ENCODE measurements around the gene EFCAB6. TPM values are rescaled to one million over a fixed set of nuclear protein-coding genes. Genes with fewer than 3 reads are reported as not detected.
A peak's percentile ranks its signal among the peaks of the same experiment; 100 is the strongest.

The EFCAB6 gene
- total RNA-seq, 2 donors from 2014 or later = 3.3 to 10.5 TPM

DNA sequence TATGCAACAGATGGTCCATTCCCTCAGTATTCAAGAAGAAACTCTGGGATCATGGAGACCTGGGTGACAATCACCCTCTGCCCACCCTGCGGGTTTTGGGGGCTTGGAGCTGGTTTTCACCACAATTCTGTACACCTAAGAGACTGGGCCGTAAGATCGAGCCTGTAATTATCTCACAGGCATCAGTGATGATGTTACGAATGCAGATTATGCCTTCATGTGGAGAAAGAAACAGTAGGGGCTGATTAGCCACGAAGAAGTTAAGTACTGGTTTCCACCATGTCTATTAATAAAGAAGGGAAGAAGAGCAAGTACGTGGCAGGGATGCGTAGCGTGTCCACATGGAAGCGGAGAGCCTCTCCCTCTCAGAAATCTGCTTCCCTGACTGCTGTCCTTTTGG lies 5.3 kb upstream of the EFCAB6 start:
- TF ChIP-seq POLR2AphosphoS5 (IDR thresholded peaks at IDR 0.05) (no peak), POLR2A (IDR thresholded peaks at IDR 0.05) (no peak)
- TF ChIP-seq, protein P1, sequence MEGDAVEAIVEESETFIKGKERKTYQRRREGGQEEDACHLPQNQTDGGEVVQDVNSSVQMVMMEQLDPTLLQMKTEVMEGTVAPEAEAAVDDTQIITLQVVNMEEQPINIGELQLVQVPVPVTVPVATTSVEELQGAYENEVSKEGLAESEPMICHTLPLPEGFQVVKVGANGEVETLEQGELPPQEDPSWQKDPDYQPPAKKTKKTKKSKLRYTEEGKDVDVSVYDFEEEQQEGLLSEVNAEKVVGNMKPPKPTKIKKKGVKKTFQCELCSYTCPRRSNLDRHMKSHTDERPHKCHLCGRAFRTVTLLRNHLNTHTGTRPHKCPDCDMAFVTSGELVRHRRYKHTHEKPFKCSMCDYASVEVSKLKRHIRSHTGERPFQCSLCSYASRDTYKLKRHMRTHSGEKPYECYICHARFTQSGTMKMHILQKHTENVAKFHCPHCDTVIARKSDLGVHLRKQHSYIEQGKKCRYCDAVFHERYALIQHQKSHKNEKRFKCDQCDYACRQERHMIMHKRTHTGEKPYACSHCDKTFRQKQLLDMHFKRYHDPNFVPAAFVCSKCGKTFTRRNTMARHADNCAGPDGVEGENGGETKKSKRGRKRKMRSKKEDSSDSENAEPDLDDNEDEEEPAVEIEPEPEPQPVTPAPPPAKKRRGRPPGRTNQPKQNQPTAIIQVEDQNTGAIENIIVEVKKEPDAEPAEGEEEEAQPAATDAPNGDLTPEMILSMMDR (IDR thresholded peaks at IDR 0.05) = no peak
- Histone ChIP-seq H3K27ac (no peak overlapping the region), H3K4me3 (no peak overlapping the region), H3K27me3 (replicated peaks; ENCODE audit: insufficient read depth) (no peaks in the 10 kb centered on the region), H3K36me3 (no peaks in the 10 kb centered on the region), H3K9me3 (no peaks in the 10 kb centered on the region), H3K4me1 (replicated peaks) (no peaks in the 10 kb centered on the region)
- intact Hi-C loops (cut with DNase I) = no loop called here
- 95% methylated on average over 9 of the region's 9 CpGs for WGBS
- DNase-seq (ENCODE audit: low spot score) = no peak

- intact Hi-C loops (cut with DNase I) = no loop called here
- H3K4me1 ChIP-seq (replicated peaks) = no peaks in the 10 kb centered on the region
- no peaks in the 10 kb centered on the region for H3K36me3 ChIP-seq
- TF ChIP-seq, protein P1 (IDR thresholded peaks at IDR 0.05) = no peak
- TF ChIP-seq POLR2AphosphoS5 (IDR thresholded peaks at IDR 0.05) (no peak), POLR2A (IDR thresholded peaks at IDR 0.05) (no peak)
- H3K27ac ChIP-seq = no peak overlapping the region
- no peaks in the 10 kb centered on the region for H3K27me3 ChIP-seq (replicated peaks; ENCODE audit: insufficient read depth)
- DNase-seq (ENCODE audit: low spot score) = no peak
- no peaks in the 10 kb centered on the region for H3K9me3 ChIP-seq
- H3K4me3 ChIP-seq = no peak overlapping the region
- 92% methylated on average over 5 of the region's 5 CpGs for WGBS
These were observed 2.2 kb upstream of the EFCAB6 start for GRCh38 chr22:43814264-43814663.

DNA sequence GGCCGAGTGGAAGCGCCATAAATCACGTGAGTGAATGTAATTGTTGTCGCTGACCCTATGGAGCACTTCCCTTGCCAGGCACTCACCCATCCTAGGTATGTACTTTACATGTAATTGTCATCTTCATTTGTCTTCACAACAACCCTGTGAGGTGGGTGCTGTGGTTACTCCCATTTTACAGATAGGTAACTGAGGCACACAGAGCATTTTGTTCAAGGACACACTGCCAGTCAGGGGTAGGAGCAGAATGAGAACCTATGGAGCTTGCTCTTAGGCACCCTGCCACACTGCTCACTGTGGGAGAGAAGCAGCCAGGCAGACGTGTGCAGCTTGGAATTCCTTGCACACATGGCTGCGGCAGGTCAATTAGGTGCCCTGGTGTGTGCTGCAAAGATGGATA lies 785 bp upstream of the EFCAB6 start:
- TF ChIP-seq POLR2A (IDR thresholded peaks at IDR 0.05) = no peak
- Histone ChIP-seq H3K27me3 (replicated peaks; ENCODE audit: insufficient read depth) (no peaks in the 10 kb centered on the region), H3K4me1 (replicated peaks) (no peaks in the 10 kb centered on the region), H3K9me3 (no peaks in the 10 kb centered on the region), H3K36me3 (no peaks in the 10 kb centered on the region), H3K27ac (no peak overlapping the region), H3K4me3 (peak overlapping the region; percentile 86 to 88)
- WGBS = 20% methylated on average over 6 of the region's 6 CpGs
- intact Hi-C loops (cut with DNase I) = no loop called here
- no peak for DNase-seq (ENCODE audit: low spot score)

DNA sequence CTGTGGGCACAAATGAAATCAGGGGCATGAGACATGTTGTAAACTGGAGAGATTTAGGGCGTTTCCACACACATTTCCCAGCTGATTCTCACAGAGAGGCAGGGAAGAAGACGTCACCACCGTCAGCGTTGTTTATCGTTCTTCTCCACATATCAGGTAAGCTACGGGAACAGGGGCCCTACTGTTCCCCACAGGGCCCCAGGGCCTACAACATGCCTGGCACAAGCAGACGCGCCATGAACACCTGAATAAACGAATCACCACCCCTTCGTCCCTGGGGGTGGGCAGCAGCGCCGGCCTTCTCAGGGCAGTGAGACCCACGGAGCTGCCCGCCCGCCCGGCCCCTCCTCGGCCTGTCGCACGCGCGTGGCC lies 342 bp downstream of the EFCAB6 start:
- Histone ChIP-seq H3K27me3 (replicated peaks; ENCODE audit: insufficient read depth) (no peaks in the 10 kb centered on the region), H3K36me3 (no peaks in the 10 kb centered on the region), H3K27ac (peak overlapping the region; percentile 59 to 70), H3K4me1 (replicated peaks) (no peaks in the 10 kb centered on the region), H3K4me3 (peak overlapping the region; percentile 86 to 88), H3K9me3 (no peaks in the 10 kb centered on the region)
- DNase-seq (ENCODE audit: low spot score) = no peak
- 0% methylated on average over 21 of the region's 21 CpGs for WGBS
- TF ChIP-seq, protein P1 (IDR thresholded peaks at IDR 0.05) = no peak
- TF ChIP-seq POLR2AphosphoS5 (IDR thresholded peaks at IDR 0.05) (no peak), POLR2A (IDR thresholded peaks at IDR 0.05) (no peak)
- intact Hi-C loops (cut with DNase I) = no loop called here

GRCh38 chr22:43802897-43803495 lies 9.1 kb downstream of the EFCAB6 start:
- no peaks in the 10 kb centered on the region for H3K27me3 ChIP-seq (replicated peaks; ENCODE audit: insufficient read depth)
- intact Hi-C loops (cut with DNase I) = no loop called here
- H3K4me3 ChIP-seq = no peak overlapping the region
- TF ChIP-seq, protein P1 (IDR thresholded peaks at IDR 0.05) = no peak
- TF ChIP-seq POLR2AphosphoS5 (IDR thresholded peaks at IDR 0.05) (no peak), POLR2A (IDR thresholded peaks at IDR 0.05) (no peak)
- no peaks in the 10 kb centered on the region for H3K9me3 ChIP-seq
- 70% methylated on average over 5 of the region's 5 CpGs for WGBS
- H3K36me3 ChIP-seq = no peaks in the 10 kb centered on the region
- no peaks in the 10 kb centered on the region for H3K4me1 ChIP-seq (replicated peaks)
- DNase-seq (ENCODE audit: low spot score) = no peak
- no peak overlapping the region for H3K27ac ChIP-seq
